ENCODE measurements around the gene RAET1E. TPM values are rescaled to one million over a fixed set of nuclear protein-coding genes. Genes with fewer than 3 reads are reported as not detected.

RAET1E gene, protein sequence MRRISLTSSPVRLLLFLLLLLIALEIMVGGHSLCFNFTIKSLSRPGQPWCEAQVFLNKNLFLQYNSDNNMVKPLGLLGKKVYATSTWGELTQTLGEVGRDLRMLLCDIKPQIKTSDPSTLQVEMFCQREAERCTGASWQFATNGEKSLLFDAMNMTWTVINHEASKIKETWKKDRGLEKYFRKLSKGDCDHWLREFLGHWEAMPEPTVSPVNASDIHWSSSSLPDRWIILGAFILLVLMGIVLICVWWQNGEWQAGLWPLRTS
- total RNA-seq (2022; extraction: Qiagen RNA extraction) = 1.9 to 3.3 TPM (median 2.8 TPM) in 5 replicates

DNA sequence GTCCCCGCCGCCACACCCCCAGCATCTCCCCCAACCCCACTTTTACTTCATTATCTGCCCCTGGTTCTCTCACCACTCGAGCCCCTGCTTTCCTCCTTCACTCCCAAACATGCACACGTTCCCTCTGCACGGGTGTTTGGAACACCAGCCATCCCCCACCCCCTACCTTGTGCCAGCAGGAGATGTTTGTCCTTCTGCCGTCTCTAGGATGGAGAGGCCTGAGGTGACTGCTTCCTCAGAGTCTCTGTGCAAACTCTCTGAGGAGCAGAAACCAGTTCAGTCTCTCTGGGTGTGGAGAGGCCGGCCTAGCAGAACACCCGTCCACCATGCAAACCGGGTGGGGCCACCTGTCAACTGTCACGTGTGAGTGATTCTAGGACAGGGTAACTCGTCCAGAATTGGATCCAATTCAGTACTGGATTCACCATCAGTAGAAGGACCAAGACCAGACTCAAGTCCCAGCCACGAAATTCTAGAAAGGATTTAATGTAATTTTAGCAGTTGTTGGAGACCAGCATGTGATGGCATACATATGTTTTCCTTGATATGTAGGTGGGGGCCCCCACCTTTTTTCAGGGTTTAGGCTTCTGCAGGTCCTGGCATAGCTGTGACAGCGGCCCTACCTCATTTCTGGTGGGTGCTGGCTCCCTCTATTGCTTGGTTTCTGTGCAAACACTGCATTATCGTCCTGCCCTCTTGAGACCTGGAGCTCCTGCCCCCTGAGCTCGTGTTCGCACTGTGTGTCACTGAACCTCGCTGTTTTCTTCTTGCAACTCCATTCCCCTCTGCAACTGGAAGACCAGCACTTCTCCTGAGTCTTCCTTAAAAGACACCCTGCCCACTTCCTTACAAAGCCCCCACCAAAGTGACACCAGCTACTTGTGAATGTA, at the start of gene RAET1E:
RAET1E (minus strand) TSS at position 259 of the 890 bp plus-strand sequence. CDS start 7,212 bp downstream, outside the sequence.

GRCh38 chr6:149941583-149942460, 43.9 kb upstream of the RAET1E start, which contains the start of gene ULBP2:
Gene ULBP2 (plus strand): TSS chr6:149942014. CDS start chr6:149942073, 59 bp downstream.

GRCh38 chr6:149922642-149923326, 24.9 kb upstream of the RAET1E start, which contains the start of gene RAET1G:
Gene RAET1G (minus strand): TSS chr6:149923121. CDS start chr6:149923010, 111 bp downstream.

GRCh38 chr6:149863698-149864577, 34.0 kb downstream of the RAET1E start, which contains the start of gene LRP11:
Gene LRP11 (minus strand): TSS chr6:149864359. CDS start chr6:149864020, 339 bp downstream.

Other genes starting within 250 kb of the RAET1E start
- gene KATNA1, start 249.4 kb downstream of the RAET1E start, total RNA-seq (2022; extraction: Qiagen RNA extraction) = 10.3 to 15.0 TPM (median 11.1 TPM) in 5 replicates
- 4.8 to 8.2 TPM (median 8.0 TPM) in 5 replicates for gene LATS1, start 180.0 kb downstream of the RAET1E start, total RNA-seq (2022; extraction: Qiagen RNA extraction)
- 13.0 to 17.4 TPM (median 15.0 TPM) in 5 replicates for gene NUP43, start 151.6 kb downstream of the RAET1E start, total RNA-seq (2022; extraction: Qiagen RNA extraction)
- 85.6 to 102 TPM (median 89.5 TPM) in 5 replicates for gene PCMT1, start 148.4 kb downstream of the RAET1E start, total RNA-seq (2022; extraction: Qiagen RNA extraction)
- 26.4 to 34.5 TPM (median 34.0 TPM) in 5 replicates for gene LRP11, start 33.8 kb downstream of the RAET1E start, total RNA-seq (2022; extraction: Qiagen RNA extraction)
- gene RAET1G, start 25.0 kb upstream of the RAET1E start, total RNA-seq (2022; extraction: Qiagen RNA extraction) = 6.6 to 11.2 TPM (median 9.7 TPM) in 5 replicates
- 3.2 to 4.0 TPM (median 3.6 TPM) in 5 replicates for gene ULBP2, start 43.9 kb upstream of the RAET1E start, total RNA-seq (2022; extraction: Qiagen RNA extraction)
- 0.77 to 0.89 TPM (median 0.83 TPM) in 5 replicates for gene ULBP1, start 65.8 kb upstream of the RAET1E start, total RNA-seq (2022; extraction: Qiagen RNA extraction)
- 0.15 to 0.61 TPM (median 0.35 TPM) in 5 replicates for gene RAET1L, start 127.4 kb upstream of the RAET1E start, total RNA-seq (2022; extraction: Qiagen RNA extraction)
- 2.5 to 4.9 TPM (median 3.4 TPM) in 5 replicates for gene ULBP3, start 171.0 kb upstream of the RAET1E start, total RNA-seq (2022; extraction: Qiagen RNA extraction)
- 2.4 to 3.4 TPM (median 2.8 TPM) in 5 replicates for gene PPP1R14C, start 244.9 kb upstream of the RAET1E start, total RNA-seq (2022; extraction: Qiagen RNA extraction)